ENCODE results near the gene ATP9B.
A peak's percentile ranks its signal among the peaks of the same experiment; 100 is the strongest.

ATP9B gene

DNA sequence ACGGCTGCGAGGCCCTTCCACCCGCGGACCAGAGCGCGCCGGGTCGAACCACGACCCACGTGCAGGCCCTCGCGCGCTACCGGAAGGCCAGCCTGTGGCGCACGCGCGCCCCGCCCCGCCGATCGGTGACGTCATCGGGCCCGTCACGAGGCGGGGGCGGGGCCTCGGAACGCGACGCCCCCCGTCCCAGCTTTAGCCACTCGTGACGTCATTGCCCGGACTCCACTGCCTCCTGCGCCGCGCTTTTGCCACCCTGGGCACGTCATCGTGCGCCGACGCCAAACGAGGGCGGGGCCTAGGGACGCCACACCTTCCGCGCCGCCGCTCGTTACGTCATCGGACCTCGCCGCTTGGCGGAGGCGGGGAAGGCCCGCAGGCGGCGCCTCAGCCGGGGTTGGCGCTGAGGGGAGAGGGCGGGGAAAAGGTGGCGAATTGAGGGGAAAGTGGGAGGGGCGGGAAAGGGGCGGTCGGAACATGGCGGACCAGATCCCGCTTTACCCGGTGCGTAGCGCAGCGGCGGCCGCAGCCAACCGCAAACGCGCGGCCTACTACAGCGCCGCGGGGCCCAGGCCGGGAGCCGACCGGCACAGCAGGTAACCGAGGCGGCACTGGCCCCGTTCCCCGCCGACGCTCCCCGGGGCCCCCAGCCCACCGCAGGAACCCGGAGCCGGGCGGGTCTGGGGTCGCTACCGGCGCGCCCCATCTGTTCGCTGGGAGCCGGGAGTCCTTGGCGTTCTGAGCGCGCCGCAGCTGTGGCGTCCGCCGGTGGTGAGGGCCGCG is at the start of gene ATP9B:
Gene ATP9B (plus strand): TSS at position 458 of the 780 bp plus-strand sequence. CDS start 17 bp downstream, at position 475.
- peak; percentile 96 for DNase-seq (ENCODE audit: low read depth)

DNA sequence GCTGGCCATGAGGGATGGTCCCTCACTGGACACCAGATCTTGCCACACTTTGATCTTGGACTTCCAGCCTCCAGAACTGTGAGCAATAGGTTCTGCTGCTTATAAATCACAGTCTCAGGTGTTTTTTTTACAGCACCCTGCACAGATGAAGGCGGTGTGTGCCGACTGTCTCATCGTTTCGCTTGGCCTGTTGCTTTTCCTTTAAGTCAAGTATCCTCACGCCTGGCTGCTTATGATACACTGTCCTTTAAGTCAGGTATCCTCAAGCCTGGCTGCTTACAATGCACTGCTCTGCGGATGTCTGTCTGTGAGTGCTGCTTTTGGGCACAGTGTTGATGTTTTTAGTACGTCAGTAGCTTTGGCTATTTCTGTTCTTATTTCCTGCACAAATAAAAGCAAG is 49.3 kb upstream of the ATP9B start:
- no peak for DNase-seq (ENCODE audit: low read depth)

DNA sequence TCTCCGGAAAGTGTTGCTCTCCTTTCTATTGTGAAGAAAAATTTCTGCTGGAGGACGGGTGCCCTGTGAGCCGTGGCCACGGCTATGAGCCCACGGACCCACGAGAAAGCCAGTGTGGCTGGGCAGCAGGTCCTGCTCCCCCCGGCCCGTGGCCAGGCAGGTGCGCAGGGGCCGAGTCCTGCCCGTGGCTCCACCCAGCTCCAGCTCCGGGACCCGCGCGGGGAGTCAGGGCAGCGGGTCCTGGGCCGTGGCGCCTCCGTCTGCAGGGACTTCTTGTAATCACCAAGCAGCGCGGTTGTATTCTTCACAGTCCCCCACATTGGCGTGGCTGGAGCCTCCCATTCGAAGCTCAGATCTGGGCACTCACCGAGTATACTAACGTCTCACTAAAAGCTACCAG is 46.6 kb upstream of the ATP9B start:
- DNase-seq (ENCODE audit: low read depth), result no peak

- DNase-seq (ENCODE audit: low read depth), result no peak
Observed at GRCh38 chr18:79026491-79026890, 42.7 kb upstream of the ATP9B start.

DNA sequence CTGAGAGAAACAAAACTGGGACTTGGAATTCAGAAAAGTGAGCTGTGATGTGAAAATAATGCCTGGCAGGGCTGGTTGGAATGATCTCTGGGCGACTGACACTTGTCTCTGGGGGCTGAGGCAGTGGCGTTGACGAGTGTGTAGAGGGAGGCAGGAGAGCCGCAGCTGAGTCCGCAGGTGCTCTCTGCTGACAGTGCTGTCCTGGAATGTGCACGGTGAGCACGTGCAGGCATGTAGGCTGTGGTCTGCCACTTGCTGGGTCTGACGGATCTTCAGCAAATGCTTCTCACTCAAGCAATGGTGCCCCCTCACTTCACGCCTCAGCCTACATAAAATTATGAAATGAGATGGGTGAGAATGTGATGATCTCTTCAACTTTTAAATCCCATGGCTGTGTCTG is 38.5 kb upstream of the ATP9B start:
- no peak for DNase-seq (ENCODE audit: low read depth)

DNA sequence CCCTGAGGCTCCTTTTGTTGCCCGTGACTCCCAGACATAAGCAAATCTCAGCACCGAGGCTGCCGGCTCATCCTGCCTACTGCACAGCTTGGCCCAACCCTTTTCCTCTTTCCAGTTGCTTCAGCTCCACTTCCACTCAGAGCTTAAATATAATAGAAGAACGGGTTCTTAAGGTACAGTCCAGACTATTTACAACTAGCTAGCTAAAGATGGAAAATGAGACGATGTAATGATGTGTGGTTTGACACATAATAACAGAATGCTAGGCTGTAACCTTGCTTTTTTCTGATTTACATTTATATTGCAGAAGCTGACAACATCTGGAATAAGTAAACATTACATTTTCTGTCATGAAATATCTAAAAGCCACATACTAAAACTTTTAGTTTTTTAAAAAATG is 26.9 kb upstream of the ATP9B start:
- DNase-seq (ENCODE audit: low read depth), result no peak

DNA sequence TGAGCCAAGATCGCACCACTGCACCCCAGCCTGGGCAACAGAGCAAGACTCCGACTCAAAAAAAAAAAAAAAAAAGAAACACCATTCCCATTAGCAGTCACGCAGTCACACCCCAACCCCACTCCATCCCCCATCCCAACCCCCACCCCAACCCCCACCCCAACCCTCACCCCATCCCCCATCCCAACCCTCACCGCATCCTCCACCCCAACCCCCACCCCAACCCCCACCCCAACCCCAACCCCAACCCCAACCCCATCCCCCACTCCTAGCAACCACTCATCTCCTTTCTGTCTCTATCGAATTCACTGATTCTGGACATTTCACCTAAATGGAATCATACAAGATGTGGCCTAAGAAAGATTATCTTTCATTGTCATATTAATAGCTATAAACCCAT is 25.9 kb upstream of the ATP9B start:
- DNase-seq (ENCODE audit: low read depth), result no peak

- no peak for DNase-seq (ENCODE audit: low read depth)
Observed at GRCh38 chr18:79046522-79046921, 22.7 kb upstream of the ATP9B start.

DNA sequence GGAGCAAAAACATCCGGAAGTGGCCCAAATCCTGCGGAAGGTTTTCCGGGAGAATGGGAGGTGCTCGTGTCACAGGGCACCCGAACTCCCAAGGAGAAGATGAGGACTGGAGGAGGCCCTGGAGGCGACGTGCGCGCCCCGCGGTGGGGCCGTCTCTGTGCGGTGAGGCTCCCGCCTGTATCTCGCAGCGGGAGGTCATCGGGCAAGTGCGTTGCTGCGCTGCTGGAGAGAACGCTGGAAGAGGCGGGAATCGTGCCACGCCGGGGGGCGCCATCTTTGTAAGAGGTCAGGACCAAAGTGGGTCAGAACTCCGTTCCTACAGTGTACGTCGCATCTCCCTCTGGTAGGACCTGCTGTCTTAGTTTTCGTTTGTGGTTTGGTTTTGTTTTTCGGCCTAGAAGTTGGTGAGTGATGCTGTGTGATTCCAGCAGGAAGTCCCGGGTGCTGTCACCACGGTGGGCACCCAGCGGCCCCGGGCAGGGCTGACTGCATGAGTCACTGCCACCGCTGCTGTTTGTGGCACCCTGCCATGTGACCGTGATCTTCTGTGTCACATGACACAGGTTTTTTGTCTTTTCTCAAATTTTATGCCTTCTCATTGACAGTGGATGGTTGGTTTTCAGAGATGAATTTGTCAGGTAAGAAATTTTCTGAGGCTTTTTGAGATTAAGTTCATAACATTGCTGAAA is 21.5 kb upstream of the ATP9B start:
- no peak for DNase-seq (ENCODE audit: low read depth)

GRCh38 chr18:79048245-79048632 is 21.0 kb upstream of the ATP9B start:
- no peak for DNase-seq (ENCODE audit: low read depth)

DNA sequence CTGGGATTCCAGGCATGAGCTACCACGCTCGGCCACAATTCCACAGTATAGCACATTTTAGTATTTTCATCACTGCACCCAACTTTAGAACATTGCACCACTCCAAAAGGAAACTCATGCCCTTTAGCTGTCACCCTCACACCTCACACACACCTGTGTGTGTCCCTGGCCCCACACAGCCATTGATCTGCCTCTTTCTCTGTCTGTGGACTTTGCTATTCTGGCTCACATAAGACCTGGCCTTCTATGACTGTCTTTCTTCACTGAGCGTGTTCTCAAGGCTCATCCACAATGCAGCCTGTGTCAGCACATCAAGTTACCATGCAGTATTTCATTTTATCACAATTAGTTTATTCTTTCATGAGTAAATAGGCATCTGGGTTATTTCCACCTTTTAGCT is 19.7 kb upstream of the ATP9B start:
- no peak for DNase-seq (ENCODE audit: low read depth)

DNA sequence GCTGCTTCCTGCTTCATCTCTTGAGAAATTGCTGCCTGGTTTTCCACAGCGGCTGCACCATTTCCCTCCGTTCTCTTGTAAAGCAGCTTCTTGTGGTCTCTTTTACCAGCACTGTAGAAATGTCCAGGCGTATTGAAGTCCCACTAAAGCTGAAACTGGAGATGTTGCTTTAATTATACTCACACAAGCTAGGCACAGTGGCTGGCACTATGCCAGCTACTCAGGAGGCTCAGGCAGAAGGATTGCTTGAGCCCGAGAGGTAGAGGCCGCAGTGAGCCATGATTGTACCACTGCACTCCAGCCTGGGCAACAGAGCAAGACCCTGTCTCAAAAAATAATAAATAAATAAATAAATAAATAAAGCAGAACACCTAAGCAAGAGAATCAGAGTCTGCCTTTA is 19.2 kb upstream of the ATP9B start:
- no peak for DNase-seq (ENCODE audit: low read depth)

- no peak for DNase-seq (ENCODE audit: low read depth)
Observed at GRCh38 chr18:79056827-79057367, 12.3 kb upstream of the ATP9B start.

DNA sequence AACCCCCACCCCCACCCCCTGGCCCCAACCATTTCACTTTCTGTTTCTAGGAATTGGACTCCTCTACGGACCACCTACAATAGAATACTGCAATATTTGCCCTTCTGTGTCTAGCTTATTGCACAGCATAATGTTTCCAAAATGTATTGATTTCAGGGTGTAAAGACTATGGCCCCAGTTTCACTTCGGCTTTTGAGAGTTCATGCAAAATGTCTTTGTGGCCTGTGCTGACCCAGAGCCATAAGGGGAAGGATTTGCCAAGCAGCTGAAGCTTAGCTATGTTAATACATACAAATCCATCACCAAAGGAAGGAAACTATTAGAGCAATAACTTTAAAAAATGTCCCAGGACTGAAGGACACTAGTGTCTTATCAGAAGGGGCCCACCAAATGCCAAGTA is 11.2 kb upstream of the ATP9B start:
- DNase-seq (ENCODE audit: low read depth), result no peak

GRCh38 chr18:79062806-79063205 is 6.4 kb upstream of the ATP9B start:
- DNase-seq (ENCODE audit: low read depth), result no peak

DNA sequence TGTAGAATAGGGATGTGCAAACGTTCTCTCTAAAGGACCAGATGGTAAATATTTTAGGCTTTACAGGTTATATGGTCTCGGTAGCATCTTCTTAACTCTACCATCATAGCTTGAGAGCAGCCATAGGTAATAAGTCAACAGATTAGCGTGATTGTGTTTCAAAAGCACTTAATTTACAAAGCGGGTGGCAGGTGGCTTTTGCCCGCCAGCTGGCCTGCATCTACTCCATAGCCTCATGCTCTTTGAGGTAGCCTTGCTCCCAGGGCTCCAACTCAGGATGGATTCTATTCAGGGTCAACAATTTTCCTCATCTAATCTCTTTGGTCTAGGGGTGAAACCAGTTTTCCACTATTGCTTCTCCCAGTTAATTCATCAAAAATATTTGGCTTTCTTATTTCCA is 5.0 kb upstream of the ATP9B start:
- no peak for DNase-seq (ENCODE audit: low read depth)

- DNase-seq (ENCODE audit: low read depth), result no peak
Observed at GRCh38 chr18:79065802-79066201, 3.4 kb upstream of the ATP9B start.

GRCh38 chr18:79067611-79068010 is 1.6 kb upstream of the ATP9B start:
- no peak for DNase-seq (ENCODE audit: low read depth)

DNA sequence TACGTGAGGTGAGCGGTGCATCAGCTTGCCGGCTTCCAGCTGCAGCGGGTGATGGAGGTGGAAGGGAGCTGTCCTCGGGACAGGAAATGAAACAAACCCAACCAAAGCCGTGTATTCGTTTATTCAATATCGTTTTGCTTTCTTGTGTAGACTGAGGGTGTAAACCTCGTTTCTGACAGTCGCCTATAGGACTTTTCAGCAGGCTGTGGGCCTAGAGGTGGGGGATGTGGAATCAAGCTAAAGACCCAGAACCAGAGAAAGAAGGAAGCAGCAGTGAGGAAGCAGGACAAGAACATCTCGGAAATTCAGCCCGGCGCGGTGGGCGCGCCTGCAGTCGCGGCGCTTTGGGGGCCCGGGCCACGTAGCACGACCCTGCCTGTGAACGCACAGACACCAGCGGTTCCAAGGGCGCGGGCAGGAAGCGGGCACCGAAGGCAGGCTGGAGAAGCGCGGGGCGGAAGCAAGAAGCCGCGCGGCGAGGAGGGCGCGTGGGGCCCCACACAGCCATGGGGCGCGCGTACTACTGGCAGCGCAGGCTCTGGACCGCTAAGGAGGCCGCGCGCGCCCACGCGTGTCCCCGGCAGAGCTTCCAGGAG is 755 bp upstream of the ATP9B start:
- peak; percentile 22 for DNase-seq (ENCODE audit: low read depth)

DNA sequence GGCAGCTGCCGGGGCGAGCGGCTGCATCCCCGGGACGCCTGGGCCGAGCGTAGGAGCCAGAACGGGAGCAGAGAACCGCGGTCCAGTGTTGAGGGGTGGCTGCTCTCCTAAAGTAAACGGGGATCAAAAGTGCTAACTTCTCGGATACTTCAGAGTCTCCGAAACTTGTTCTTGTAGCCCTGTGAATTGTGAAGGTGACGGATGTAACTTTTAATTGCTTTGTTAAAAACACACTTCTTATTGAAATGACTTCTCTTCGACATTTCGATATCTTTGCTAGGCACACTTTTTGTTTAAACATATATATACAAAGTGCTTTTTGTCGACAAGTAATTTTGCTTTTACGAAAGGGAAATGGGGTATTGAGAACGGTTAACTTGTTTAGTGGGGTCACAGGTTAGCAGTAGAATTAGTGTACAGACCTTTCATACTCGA is 540 bp downstream of the ATP9B start:
- peak; percentile 13 for DNase-seq (ENCODE audit: low read depth)

GRCh38 chr18:79070486-79070885 is 1.3 kb downstream of the ATP9B start:
- DNase-seq (ENCODE audit: low read depth), result no peak

DNA sequence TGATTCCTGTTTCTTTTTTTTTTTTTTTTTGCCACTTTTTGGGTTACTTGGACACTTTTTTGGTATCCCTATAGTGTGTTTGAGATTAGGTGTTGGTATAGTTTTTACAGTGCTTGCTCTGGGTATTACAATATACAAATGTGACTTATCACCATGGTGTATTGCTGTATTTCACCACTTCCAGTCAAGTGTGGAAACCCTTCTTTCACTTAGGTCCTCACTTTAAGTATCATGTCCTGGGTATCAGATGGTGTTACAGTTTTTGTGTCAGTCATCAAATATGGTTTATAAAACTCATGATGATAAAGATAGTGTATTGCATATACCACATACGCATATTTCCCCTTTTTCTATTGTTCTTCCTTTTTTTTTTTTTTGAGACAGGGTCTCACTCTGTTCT is 1.8 kb downstream of the ATP9B start:
- peak; percentile 6 for DNase-seq (ENCODE audit: low read depth)

Measured in amniotic epithelial cell (primary cell).